ENCODE data around the gene EEF1G. TPM values are rescaled to one million over a fixed set of nuclear protein-coding genes. Genes with fewer than 3 reads are reported as not detected.

EEF1G gene
- total and polyA plus RNA-seq, 2 of the 13 experiments (the other 11 are each of a cell fraction or from before 2014, with no cell fraction given), result 1,787 to 2,144 TPM

GRCh38 chr11:62538470-62539237 is 35.0 kb downstream of the EEF1G start:
- TF ChIP-seq POGK (CRISPR knock-in tag; conservative IDR thresholded peaks at IDR 0.05) (no peak), MIER3 (CRISPR knock-in tag; IDR thresholded peaks at IDR 0.05; ENCODE audit: borderline replicate concordance) (no peak), ZFP36 (IDR thresholded peaks at IDR 0.05; ENCODE audit: borderline replicate concordance, low read depth, low read length, partially characterized antibody) (no peak), LBX2 (CRISPR knock-in tag; IDR thresholded peaks at IDR 0.05; ENCODE audit: borderline replicate concordance) (no peak), HNF4G (IDR thresholded peaks at IDR 0.05; ENCODE audit: borderline replicate concordance, low read depth, low read length) (no peak), HNF4G (CRISPR knock-in tag; IDR thresholded peaks at IDR 0.05; ENCODE audit: borderline replicate concordance, low read depth) (no peak), ZNF777 (CRISPR knock-in tag; IDR thresholded peaks at IDR 0.05) (no peak), ZNF263 (CRISPR knock-in tag; IDR thresholded peaks at IDR 0.05) (no peak), ZNF44 (CRISPR knock-in tag; IDR thresholded peaks at IDR 0.05) (no peak), CBX5 (CRISPR knock-in tag; IDR thresholded peaks at IDR 0.05; ENCODE audit: borderline replicate concordance) (no peak), PHF8 (CRISPR knock-in tag; IDR thresholded peaks at IDR 0.05) (no peak), CBX2 (IDR thresholded peaks at IDR 0.05; ENCODE audit: low read depth, low read length) (no peak), CBX2 (CRISPR knock-in tag; IDR thresholded peaks at IDR 0.05; ENCODE audit: low read depth) (no peak), MAX (IDR thresholded peaks at IDR 0.05) (no peak), ZNF780A (CRISPR knock-in tag; IDR thresholded peaks at IDR 0.05) (no peak), MTERF4 (CRISPR knock-in tag; IDR thresholded peaks at IDR 0.05) (no peak), XBP1 (CRISPR knock-in tag; IDR thresholded peaks at IDR 0.05) (no peak), CHD4 (IDR thresholded peaks at IDR 0.05; ENCODE audit: borderline replicate concordance, low read length) (no peak), ZNF558 (CRISPR knock-in tag; IDR thresholded peaks at IDR 0.05; ENCODE audit: borderline replicate concordance) (no peak)
- FAIRE-seq, result no peak
- Histone ChIP-seq H3K27me3 (ENCODE audit: control insufficient read depth in 1 of 2, insufficient read depth in 2 of 2, low read length in 2 of 2) (no peaks in the 10 kb centered on the region), H3K9ac (ENCODE audit: insufficient read depth, low read depth, low read length) (no peak overlapping the region), H2AFZ (ENCODE audit: low read length) (no peak overlapping the region), H3K79me2 (ENCODE audit: insufficient read depth, low read length) (peaks cover 66% of the 10 kb centered on the region), H3K9me3 (ENCODE audit: low read length) (no peaks in the 10 kb centered on the region), H3K36me3 (replicated peaks in 1 of 2; ENCODE audit: control insufficient read depth in 1 of 2, insufficient read depth in 2 of 2, low read length in 2 of 2) (peaks cover 26 to 31% of the 10 kb centered on the region in 2 experiments), H3K4me2 (ENCODE audit: low read depth, low read length) (no peak overlapping the region), H3K4me3 (replicated peaks in 1 of 3; ENCODE audit: insufficient read depth in 1 of 3, low read depth in 2 of 3, low read length in 3 of 3) (no peak overlapping the region), H4K20me1 (ENCODE audit: insufficient read depth, low read length) (peaks cover 75% of the 10 kb centered on the region), H3K4me1 (ENCODE audit: insufficient read depth, low read length) (peaks cover 58% of the 10 kb centered on the region), H3K27ac (ENCODE audit: extremely low read length, insufficient read depth, low read length) (no peak overlapping the region)
- ChIA-PET POLR2A (interaction anchor here (1.0 to 1.4 kb wide), 2 partner anchors 35 to 114 kb away, joined by 4 to 5 read pairs; partner anchors contain the start of gene EEF1G), CTCF (ENCODE audit: low intra/inter-chr PET ratio, low total read pairs) (no interaction called here)
- in situ Hi-C loops (cut with HindIII; ENCODE audit: extremely low pct_ligation_motif_present, low pct_unique_long_range_greater_than_20kb) (no loop called here), intact Hi-C loops (cut with micrococcal nuclease; ENCODE audit: unreplicated experiment) (no loop called here)
- no peak for ATAC-seq
- DNase-seq (ENCODE audit: low spot score), result no peak
- no TSS peak for BruUV-seq (replicated peaks)
- 88% methylated on average over 13 of the region's 19 CpGs for WGBS (ENCODE audit: low lambda C conversion rate)

All from HepG2 (cell line).